ENCODE results near the gene NUMBL. TPM values are rescaled to one million over a fixed set of nuclear protein-coding genes. Genes with fewer than 3 reads are reported as not detected.

Gene NUMBL
- 10 to 100 TPM in 5 of 9 donors, 1 to 10 TPM in 4; 7.3 to 29.1 (median 10.6) TPM for total RNA-seq
- 10 to 100 TPM in 1 of 2 donors, 1 to 10 TPM in 1; 8.4 to 11.7 TPM for polyA plus RNA-seq
- long read RNA-seq, donor 1, partial matches to known transcripts, result 0 of 3 reads
- long read RNA-seq, donor 1, other reads (novel, unspliced or antisense), result 3 of 3 reads
- long read RNA-seq, donor 2, result 0 reads
- long read RNA-seq, donor 3, partial matches to known transcripts, result 0 of 3 reads
- long read RNA-seq, donor 3, other reads (novel, unspliced or antisense), result 3 of 3 reads

- no peak for TF ChIP-seq CTCF (IDR thresholded peaks at IDR 0.05)
- TF ChIP-seq POLR2A (IDR thresholded peaks at IDR 0.05), result peak in 1 of 2 donors; percentile 69
- Histone ChIP-seq H3K9me3 (no peaks in the 10 kb centered on the region), H3K4me1 (peaks cover 0 to 43% (median 20%) of the 10 kb centered on the region in 12 donors), H3K27ac (peak within 1 kb of the TSS; percentile 82 to 94 (median 87)), H3K27me3 (no peaks in the 10 kb centered on the region), H3K4me3 (peak within 1 kb of the TSS; percentile 58 to 93 (median 72)), H3K36me3 (peaks cover 0 to 44% (median 25%) of the 10 kb centered on the region in 9 donors)
- DNase-seq (no peak), ATAC-seq (no peak)
- 2 to 9% (median 5%) methylated on average over 19 to 50 of the region's 50 CpGs for WGBS, 4 donors
- intact Hi-C loops (cut with DNase I), result loop anchor here in 4 of 10 donors (1.0 to 2.0 kb wide), 4 partner anchors 25 to 61 kb away; partner anchors contain the start of genes ACTMAP (in 1 of the 4) and SNRPA (in 1 of the 4)
Observed at GRCh38 chr19:40690050-40690692, at the start of gene NUMBL. NUMBL (minus strand) TSS chr19:40690651; CDS start chr19:40690483, 168 bp downstream.

- Histone ChIP-seq H3K27me3 (no peaks in the 10 kb centered on the region), H3K4me3 (no peak overlapping the region), H3K9me3 (no peaks in the 10 kb centered on the region), H3K36me3 (peaks cover 0 to 66% (median 56%) of the 10 kb centered on the region in 9 donors), H3K27ac (no peak overlapping the region), H3K4me1 (peaks cover 0 to 25% (median 13%) of the 10 kb centered on the region in 12 donors)
- intact Hi-C loops (cut with DNase I), result loop anchor here in 1 of 10 donors (5.0 kb wide), 1 partner anchor 67 kb away; no protein-coding TSS in a partner anchor
- TF ChIP-seq CTCF (IDR thresholded peaks at IDR 0.05), result no peak
- no peak for TF ChIP-seq POLR2A (IDR thresholded peaks at IDR 0.05)
- WGBS, 4 donors, result 85 to 87% (median 86%) methylated on average over 21 to 22 of the region's 22 CpGs
- no peak for ATAC-seq
- no peak for DNase-seq
Observed at GRCh38 chr19:40739030-40739839, 48.8 kb upstream of the NUMBL start.

- Histone ChIP-seq H3K9me3 (no peaks in the 10 kb centered on the region), H3K36me3 (peaks cover 2 to 87% (median 77%) of the 10 kb centered on the region in 9 donors), H3K4me3 (no peak overlapping the region), H3K27me3 (no peaks in the 10 kb centered on the region), H3K27ac (peak overlapping the region in 4 of 12 donors; percentile 9 to 56 (median 20)), H3K4me1 (peaks cover 0 to 25% (median 13%) of the 10 kb centered on the region in 12 donors)
- no peak for TF ChIP-seq CTCF (IDR thresholded peaks at IDR 0.05)
- WGBS, 4 donors, result 57 to 79% (median 74%) methylated on average over 5 to 9 of the region's 9 CpGs
- ATAC-seq, result peak; percentile 24 to 65 (median 54)
- intact Hi-C loops (cut with DNase I), result loop anchor here in 1 of 10 donors (5.0 kb wide), 1 partner anchor 65 kb away; no protein-coding TSS in a partner anchor
- DNase-seq, result peak in 1 of 5 donors; percentile 58
Observed at GRCh38 chr19:40737102-40737644, 46.7 kb upstream of the NUMBL start.

Measured in heart left ventricle (tissue), 16 donors.